Measurements from ENCODE around the gene LRMDA. TPM values are rescaled to one million over a fixed set of nuclear protein-coding genes. Genes with fewer than 3 reads are reported as not detected.

Gene LRMDA
- total RNA-seq, 3 donors from 2014 or later = not detected

- DNase-seq (no peak), ATAC-seq (no peak)
- H3K27me3 Mint-ChIP-seq (ENCODE audit: low read depth) = no peaks in the 10 kb centered on the region
- H3K4me3 Mint-ChIP-seq = no peak overlapping the region
- no peaks in the 10 kb centered on the region for H3K36me3 Mint-ChIP-seq (ENCODE audit: insufficient read depth)
- H3K9me3 Mint-ChIP-seq = no peaks in the 10 kb centered on the region
- H3K4me1 Mint-ChIP-seq (ENCODE audit: low read depth) = peaks cover 2% of the 10 kb centered on the region
These were observed 800.0 kb downstream of the LRMDA start for GRCh38 chr10:76231286-76231934.

GRCh38 chr10:76234499-76235226, 803.2 kb downstream of the LRMDA start:
- Mint-ChIP-seq H3K4me1 (ENCODE audit: low read depth) (peaks cover 2% of the 10 kb centered on the region), H3K36me3 (ENCODE audit: insufficient read depth) (no peaks in the 10 kb centered on the region), H3K4me3 (no peak overlapping the region), H3K9me3 (peaks cover 4% of the 10 kb centered on the region), H3K27me3 (ENCODE audit: low read depth) (peaks cover 2% of the 10 kb centered on the region)
- DNase-seq = no peak
- no peak for ATAC-seq

GRCh38 chr10:76236356-76236755, 804.9 kb downstream of the LRMDA start:
- no peak for DNase-seq
- peaks cover 2% of the 10 kb centered on the region for H3K27me3 Mint-ChIP-seq (ENCODE audit: low read depth)
- no peak overlapping the region for H3K4me3 Mint-ChIP-seq
- H3K9me3 Mint-ChIP-seq = peaks cover 4% of the 10 kb centered on the region
- H3K36me3 Mint-ChIP-seq (ENCODE audit: insufficient read depth) = no peaks in the 10 kb centered on the region
- no peaks in the 10 kb centered on the region for H3K4me1 Mint-ChIP-seq (ENCODE audit: low read depth)
- no peak for ATAC-seq

GRCh38 chr10:76242956-76243355, 811.5 kb downstream of the LRMDA start:
- H3K9me3 Mint-ChIP-seq = peaks cover 4% of the 10 kb centered on the region
- H3K27me3 Mint-ChIP-seq (ENCODE audit: low read depth) = peaks cover 2% of the 10 kb centered on the region
- H3K36me3 Mint-ChIP-seq (ENCODE audit: insufficient read depth) = no peaks in the 10 kb centered on the region
- DNase-seq (no peak), ATAC-seq (no peak)
- no peaks in the 10 kb centered on the region for H3K4me1 Mint-ChIP-seq (ENCODE audit: low read depth)
- no peak overlapping the region for H3K4me3 Mint-ChIP-seq

GRCh38 chr10:76244061-76244686, 812.8 kb downstream of the LRMDA start:
- DNase-seq (no peak), ATAC-seq (no peak)
- no peaks in the 10 kb centered on the region for H3K4me1 Mint-ChIP-seq (ENCODE audit: low read depth)
- H3K27me3 Mint-ChIP-seq (ENCODE audit: low read depth) = peaks cover 2% of the 10 kb centered on the region
- no peaks in the 10 kb centered on the region for H3K36me3 Mint-ChIP-seq (ENCODE audit: insufficient read depth)
- no peak overlapping the region for H3K4me3 Mint-ChIP-seq
- peaks cover 4% of the 10 kb centered on the region for H3K9me3 Mint-ChIP-seq

- H3K27me3 Mint-ChIP-seq (ENCODE audit: low read depth) = no peaks in the 10 kb centered on the region
- ATAC-seq (no peak), DNase-seq (no peak)
- H3K4me3 Mint-ChIP-seq = no peak overlapping the region
- H3K4me1 Mint-ChIP-seq (ENCODE audit: low read depth) = no peaks in the 10 kb centered on the region
- no peaks in the 10 kb centered on the region for H3K9me3 Mint-ChIP-seq
- no peaks in the 10 kb centered on the region for H3K36me3 Mint-ChIP-seq (ENCODE audit: insufficient read depth)
These were observed 814.6 kb downstream of the LRMDA start for GRCh38 chr10:76245951-76246495.

GRCh38 chr10:76248649-76249200, 817.3 kb downstream of the LRMDA start:
- no peaks in the 10 kb centered on the region for H3K9me3 Mint-ChIP-seq
- no peaks in the 10 kb centered on the region for H3K36me3 Mint-ChIP-seq (ENCODE audit: insufficient read depth)
- H3K4me3 Mint-ChIP-seq = no peak overlapping the region
- no peaks in the 10 kb centered on the region for H3K4me1 Mint-ChIP-seq (ENCODE audit: low read depth)
- ATAC-seq (no peak), DNase-seq (no peak)
- H3K27me3 Mint-ChIP-seq (ENCODE audit: low read depth) = no peaks in the 10 kb centered on the region

GRCh38 chr10:76251841-76252671, 820.6 kb downstream of the LRMDA start:
- Mint-ChIP-seq H3K36me3 (ENCODE audit: insufficient read depth) (no peaks in the 10 kb centered on the region), H3K9me3 (no peaks in the 10 kb centered on the region), H3K4me1 (ENCODE audit: low read depth) (no peaks in the 10 kb centered on the region), H3K27me3 (ENCODE audit: low read depth) (no peaks in the 10 kb centered on the region), H3K4me3 (no peak overlapping the region)
- no peak for ATAC-seq
- no peak for DNase-seq

- ATAC-seq = no peak
- H3K4me3 Mint-ChIP-seq = no peak overlapping the region
- no peaks in the 10 kb centered on the region for H3K9me3 Mint-ChIP-seq
- no peaks in the 10 kb centered on the region for H3K36me3 Mint-ChIP-seq (ENCODE audit: insufficient read depth)
- no peak for DNase-seq
- no peaks in the 10 kb centered on the region for H3K27me3 Mint-ChIP-seq (ENCODE audit: low read depth)
- H3K4me1 Mint-ChIP-seq (ENCODE audit: low read depth) = no peaks in the 10 kb centered on the region
These were observed 821.3 kb downstream of the LRMDA start for GRCh38 chr10:76252733-76253132.

- H3K36me3 Mint-ChIP-seq (ENCODE audit: insufficient read depth) = no peaks in the 10 kb centered on the region
These were observed 823.8 kb downstream of the LRMDA start for GRCh38 chr10:76255241-76255640.

GRCh38 chr10:76257816-76258215, 826.4 kb downstream of the LRMDA start:
- DNase-seq (no peak), ATAC-seq (no peak)
- H3K27me3 Mint-ChIP-seq (ENCODE audit: low read depth) = no peaks in the 10 kb centered on the region
- no peaks in the 10 kb centered on the region for H3K36me3 Mint-ChIP-seq (ENCODE audit: insufficient read depth)
- peaks cover 10% of the 10 kb centered on the region for H3K9me3 Mint-ChIP-seq
- no peaks in the 10 kb centered on the region for H3K4me1 Mint-ChIP-seq (ENCODE audit: low read depth)
- no peak overlapping the region for H3K4me3 Mint-ChIP-seq

More at GRCh38 chr10:76255241-76255640, 823.8 kb downstream of the LRMDA start:
- ATAC-seq = no peak
- Mint-ChIP-seq H3K9me3 (peaks cover 6% of the 10 kb centered on the region), H3K4me1 (ENCODE audit: low read depth) (no peaks in the 10 kb centered on the region), H3K4me3 (no peak overlapping the region), H3K27me3 (ENCODE audit: low read depth) (no peaks in the 10 kb centered on the region)
- no peak for DNase-seq

GRCh38 chr10:76265441-76266113, 834.2 kb downstream of the LRMDA start:
- H3K4me1 Mint-ChIP-seq (ENCODE audit: low read depth) = no peaks in the 10 kb centered on the region
- no peaks in the 10 kb centered on the region for H3K36me3 Mint-ChIP-seq (ENCODE audit: insufficient read depth)
- ATAC-seq (no peak), DNase-seq (no peak)
- H3K9me3 Mint-ChIP-seq = peaks cover 1% of the 10 kb centered on the region
- no peaks in the 10 kb centered on the region for H3K27me3 Mint-ChIP-seq (ENCODE audit: low read depth)
- no peak overlapping the region for H3K4me3 Mint-ChIP-seq

GRCh38 chr10:76268530-76268929, 837.1 kb downstream of the LRMDA start:
- Mint-ChIP-seq H3K27me3 (ENCODE audit: low read depth) (no peaks in the 10 kb centered on the region), H3K4me1 (ENCODE audit: low read depth) (no peaks in the 10 kb centered on the region), H3K36me3 (ENCODE audit: insufficient read depth) (no peaks in the 10 kb centered on the region), H3K9me3 (no peaks in the 10 kb centered on the region), H3K4me3 (no peak overlapping the region)
- DNase-seq (no peak), ATAC-seq (no peak)

Data from activated T-cell treated with anti-CD3 and anti-CD28 coated beads, Interleukin-2, amount 50 U/mL, for 4 hours (primary cell).